Astrocyte of the spinal cord (primary cell): ENCODE data around the gene ACTL6A.

Experiments used
- DNase-seq: peaks from one replicate; pipeline ENCODE4 v3.0.0; 2011; ENCODE audit warnings: low read depth, low spot score
- H3K4me3 ChIP-seq: 2 replicates; pipeline ENCODE4 v1.5.1; 2011; ENCODE audit warnings: low read depth, mild to moderate bottlenecking, low read length, moderate library complexity
- CTCF ChIP-seq: IDR thresholded peaks from 2 replicates; pipeline ENCODE4 v1.5.1; 2012; ENCODE audit warnings: low read depth, mild to moderate bottlenecking, low read length, inconsistent platforms
- in situ Hi-C: cut with HindIII; loops from 2 replicates; pipeline ENCODE4 v1.10.0; 2017; ENCODE audit warnings: low sequenced_read_pairs

ACTL6A gene

GRCh38 chr3:179533274-179533673, 29.5 kb upstream of the ACTL6A start:
- no peak for TF ChIP-seq CTCF
- in situ Hi-C loops, result no loop called here
- no peak overlapping the region for H3K4me3 ChIP-seq
- DNase-seq, result no peak

- H3K4me3 ChIP-seq, result no peak overlapping the region
- no peak for TF ChIP-seq CTCF
- DNase-seq, result no peak
- in situ Hi-C loops, result no loop called here
These were observed 26.5 kb upstream of the ACTL6A start for GRCh38 chr3:179536256-179536655.

- DNase-seq, result no peak
- in situ Hi-C loops, result no loop called here
- TF ChIP-seq CTCF, result no peak
- no peak overlapping the region for H3K4me3 ChIP-seq
These were observed 21.6 kb upstream of the ACTL6A start for GRCh38 chr3:179541094-179541493.

- DNase-seq, result no peak
- in situ Hi-C loops, result no loop called here
- H3K4me3 ChIP-seq, result no peak overlapping the region
- no peak for TF ChIP-seq CTCF
These were observed 21.1 kb upstream of the ACTL6A start for GRCh38 chr3:179541596-179541995.

GRCh38 chr3:179542375-179542774, 20.4 kb upstream of the ACTL6A start:
- DNase-seq, result no peak
- no peak for TF ChIP-seq CTCF
- no peak overlapping the region for H3K4me3 ChIP-seq
- in situ Hi-C loops, result no loop called here

GRCh38 chr3:179544981-179545645, 17.6 kb upstream of the ACTL6A start:
- no peak for TF ChIP-seq CTCF
- no peak overlapping the region for H3K4me3 ChIP-seq
- DNase-seq, result peak; percentile 91
- in situ Hi-C loops, result no loop called here

GRCh38 chr3:179546814-179547241, 15.9 kb upstream of the ACTL6A start:
- no peak overlapping the region for H3K4me3 ChIP-seq
- in situ Hi-C loops, result no loop called here
- TF ChIP-seq CTCF, result no peak
- DNase-seq, result no peak
